Measurements from ENCODE around the gene MSI2. TPM values are rescaled to one million over a fixed set of nuclear protein-coding genes. Genes with fewer than 3 reads are reported as not detected.

MSI2 gene
- total RNA-seq, 4 donors from 2014 or later = 27.3 to 50.4 (median 36.8) TPM

- Histone ChIP-seq H3K4me1 (no peaks in the 10 kb centered on the region), H3K36me3 (no peaks in the 10 kb centered on the region), H3K9me3 (no peaks in the 10 kb centered on the region), H3K4me3 (no peak overlapping the region), H3K27ac (no peak overlapping the region), H3K27me3 (no peaks in the 10 kb centered on the region)
- TF ChIP-seq EP300 (IDR thresholded peaks at IDR 0.05) (no peak), POLR2AphosphoS5 (IDR thresholded peaks at IDR 0.05) (no peak), POLR2A (IDR thresholded peaks at IDR 0.05) (no peak), CTCF (IDR thresholded peaks at IDR 0.05) (no peak)
- no peak for ATAC-seq
- 79% methylated on average over 7 of the region's 9 CpGs; no CpG with 5 or more reads in 1 of the 2 donors for WGBS, 2 donors (ENCODE audit: low coverage in 1 of 2)
Observed at GRCh38 chr17:57463103-57463885, 207.0 kb downstream of the MSI2 start.

- H3K36me3 ChIP-seq = no peaks in the 10 kb centered on the region
- H3K27me3 ChIP-seq = no peaks in the 10 kb centered on the region
- no peak overlapping the region for H3K4me3 ChIP-seq
- H3K27ac ChIP-seq = no peak overlapping the region
- TF ChIP-seq POLR2A (IDR thresholded peaks at IDR 0.05) (no peak), CTCF (IDR thresholded peaks at IDR 0.05) (no peak), EP300 (IDR thresholded peaks at IDR 0.05) (no peak), POLR2AphosphoS5 (IDR thresholded peaks at IDR 0.05) (no peak)
- no peaks in the 10 kb centered on the region for H3K4me1 ChIP-seq
- 84 to 88% methylated on average over 4 to 9 of the region's 11 CpGs for WGBS, 2 donors (ENCODE audit: low coverage in 1 of 2)
- ATAC-seq = no peak
- H3K9me3 ChIP-seq = no peaks in the 10 kb centered on the region
Observed at GRCh38 chr17:57464191-57464864, 208.0 kb downstream of the MSI2 start.

GRCh38 chr17:57465610-57466009 lies 209.3 kb downstream of the MSI2 start:
- no peak for TF ChIP-seq POLR2A (IDR thresholded peaks at IDR 0.05)
- no peak for TF ChIP-seq POLR2AphosphoS5 (IDR thresholded peaks at IDR 0.05)
- no peak for TF ChIP-seq CTCF (IDR thresholded peaks at IDR 0.05)
- no peak for TF ChIP-seq EP300 (IDR thresholded peaks at IDR 0.05)
- no peak for ATAC-seq

GRCh38 chr17:57466017-57466471 lies 209.7 kb downstream of the MSI2 start:
- no peaks in the 10 kb centered on the region for H3K9me3 ChIP-seq
- H3K27me3 ChIP-seq = no peaks in the 10 kb centered on the region
- H3K4me1 ChIP-seq = no peaks in the 10 kb centered on the region
- TF ChIP-seq POLR2A (IDR thresholded peaks at IDR 0.05) = no peak
- no peak for TF ChIP-seq CTCF (IDR thresholded peaks at IDR 0.05)
- TF ChIP-seq EP300 (IDR thresholded peaks at IDR 0.05) = no peak
- TF ChIP-seq POLR2AphosphoS5 (IDR thresholded peaks at IDR 0.05) = no peak
- H3K27ac ChIP-seq = no peak overlapping the region
- no peak overlapping the region for H3K4me3 ChIP-seq
- no peak for ATAC-seq
- no peaks in the 10 kb centered on the region for H3K36me3 ChIP-seq
- 20 to 67% methylated on average over 1 of the region's 10 CpGs for WGBS, 2 donors (ENCODE audit: low coverage in 1 of 2)

More at GRCh38 chr17:57465610-57466009, 209.3 kb downstream of the MSI2 start:
- H3K36me3 ChIP-seq = no peaks in the 10 kb centered on the region
- no peak overlapping the region for H3K27ac ChIP-seq
- no peaks in the 10 kb centered on the region for H3K4me1 ChIP-seq
- H3K9me3 ChIP-seq = no peaks in the 10 kb centered on the region
- 89 to 93% methylated on average over 5 of the region's 5 CpGs for WGBS, 2 donors (ENCODE audit: low coverage in 1 of 2)
- no peaks in the 10 kb centered on the region for H3K27me3 ChIP-seq
- no peak overlapping the region for H3K4me3 ChIP-seq

Data from gastroesophageal sphincter (tissue), 4 donors.